Mucosa of gallbladder (tissue), 1 donor: ENCODE results near the gene EYA3. TPM values are rescaled to one million over a fixed set of nuclear protein-coding genes. Genes with fewer than 3 reads are reported as not detected.

ENCODE experiments used
- DNase-seq: peaks from one replicate; pipeline ENCODE4 v3.0.0-alpha.2; 2020; ENCODE audit warnings: low spot score
- total RNA-seq: library from RNA; stranded (reverse); gene quantifications from one replicate; pipeline ENCODE4 v1.2.1, GENCODE V29; 2021
- donor health status: DM: no; HTN: no; CAD: no.

EYA3 gene
- total RNA-seq, 1 donor from 2014 or later: 19.0 TPM

- no peak for DNase-seq
Measured at GRCh38 chr1:28113242-28113572, 24.8 kb upstream of the EYA3 start.

- DNase-seq: no peak
Measured at GRCh38 chr1:28112388-28113241, 24.2 kb upstream of the EYA3 start.

DNA sequence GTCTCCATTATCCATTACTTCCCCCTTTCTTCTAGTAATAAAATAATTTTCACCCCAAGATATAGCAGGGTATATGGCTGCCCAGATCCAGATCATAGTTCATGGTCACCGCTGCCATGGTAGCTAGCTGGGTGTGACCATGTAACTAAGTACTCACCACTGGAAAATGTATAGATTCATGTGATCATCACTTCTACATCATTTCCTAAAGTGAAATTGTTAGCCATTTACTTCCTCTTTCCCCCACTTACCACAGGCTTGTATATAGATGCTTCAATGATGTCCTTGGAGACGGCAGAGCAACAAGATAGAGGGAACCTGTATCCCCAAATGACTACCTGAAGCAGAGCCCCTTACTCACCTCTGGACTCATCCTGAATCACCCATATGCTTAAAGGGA is 22.7 kb upstream of the EYA3 start:
- no peak for DNase-seq

GRCh38 chr1:28110555-28110954 is 22.1 kb upstream of the EYA3 start:
- no peak for DNase-seq

DNA sequence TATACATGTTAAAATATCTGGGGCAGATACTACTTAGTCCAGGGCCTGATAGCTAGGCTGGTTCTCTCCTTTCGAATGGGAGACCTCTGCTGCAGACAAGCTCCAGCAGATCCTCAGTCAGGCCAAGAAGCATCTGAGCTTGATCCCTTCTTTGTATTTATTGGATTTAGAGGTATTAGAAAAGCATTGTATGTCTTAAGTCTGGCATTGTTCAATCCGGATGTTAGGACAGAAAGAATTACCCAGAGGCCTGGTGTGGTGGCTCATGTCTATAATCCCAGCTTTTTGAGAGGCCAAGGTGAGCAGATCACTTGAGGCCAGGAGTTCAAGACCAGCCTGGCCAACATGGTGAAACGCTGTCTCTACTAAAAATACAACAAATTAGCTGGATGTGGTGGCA is 21.2 kb upstream of the EYA3 start:
- no peak for DNase-seq

GRCh38 chr1:28108001-28108400 is 19.6 kb upstream of the EYA3 start:
- DNase-seq: no peak

GRCh38 chr1:28104866-28105467 is 16.6 kb upstream of the EYA3 start:
- peak; percentile 79 for DNase-seq

DNA sequence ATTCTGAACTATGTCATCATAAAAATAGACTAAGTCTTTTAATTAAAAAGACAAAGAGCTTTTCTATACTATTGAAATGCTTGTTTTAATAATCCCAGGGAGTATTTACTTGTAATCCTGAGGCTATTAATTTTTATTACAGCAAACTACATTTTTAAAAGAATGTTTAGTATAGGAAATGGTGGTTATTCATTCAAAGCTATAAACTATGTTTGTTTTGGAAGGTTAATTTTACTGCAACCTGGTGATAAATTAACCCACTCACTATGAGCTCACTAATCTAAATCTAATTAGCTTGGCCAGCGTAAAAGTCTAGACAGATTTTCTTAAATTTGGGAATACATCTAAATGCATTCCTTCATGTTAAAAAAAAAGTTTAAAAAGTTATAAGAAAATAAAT is 13.8 kb upstream of the EYA3 start:
- no peak for DNase-seq

DNA sequence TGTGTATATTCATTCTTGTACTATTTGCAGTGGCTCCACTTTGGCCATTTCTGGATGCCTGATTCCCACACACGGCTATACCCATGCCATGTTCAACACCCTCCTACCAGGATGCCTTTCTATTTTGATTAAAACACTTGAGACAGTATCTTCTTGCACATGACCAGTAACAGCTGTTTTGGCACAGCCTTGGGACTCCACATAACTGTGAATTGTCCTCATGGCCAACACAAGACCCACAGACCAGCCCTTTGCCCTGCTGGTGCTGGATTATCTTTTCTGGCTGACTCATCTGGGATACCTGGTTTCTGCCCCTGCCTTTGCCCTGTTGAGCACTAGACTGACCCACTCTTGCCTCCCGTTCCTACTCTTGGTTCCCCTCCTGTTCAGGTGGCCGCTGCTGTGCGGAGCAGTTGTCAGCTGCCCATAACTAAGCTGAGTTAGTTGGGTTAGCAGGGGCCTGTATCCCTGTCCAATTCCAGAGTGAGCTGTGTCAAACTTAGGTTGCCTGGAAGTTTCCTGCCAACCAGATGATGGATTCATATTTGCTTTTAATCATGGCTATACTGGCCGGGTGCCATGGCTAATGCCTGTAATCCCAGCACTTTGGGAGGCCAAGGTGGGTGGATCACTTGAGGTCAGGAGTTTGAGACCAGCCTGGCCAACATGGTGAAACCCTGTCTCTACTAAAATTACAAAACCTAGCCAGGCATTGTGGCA is 10.8 kb upstream of the EYA3 start:
- DNase-seq: no peak

- no peak for DNase-seq
Measured at GRCh38 chr1:28097100-28097472, 8.7 kb upstream of the EYA3 start.

DNA sequence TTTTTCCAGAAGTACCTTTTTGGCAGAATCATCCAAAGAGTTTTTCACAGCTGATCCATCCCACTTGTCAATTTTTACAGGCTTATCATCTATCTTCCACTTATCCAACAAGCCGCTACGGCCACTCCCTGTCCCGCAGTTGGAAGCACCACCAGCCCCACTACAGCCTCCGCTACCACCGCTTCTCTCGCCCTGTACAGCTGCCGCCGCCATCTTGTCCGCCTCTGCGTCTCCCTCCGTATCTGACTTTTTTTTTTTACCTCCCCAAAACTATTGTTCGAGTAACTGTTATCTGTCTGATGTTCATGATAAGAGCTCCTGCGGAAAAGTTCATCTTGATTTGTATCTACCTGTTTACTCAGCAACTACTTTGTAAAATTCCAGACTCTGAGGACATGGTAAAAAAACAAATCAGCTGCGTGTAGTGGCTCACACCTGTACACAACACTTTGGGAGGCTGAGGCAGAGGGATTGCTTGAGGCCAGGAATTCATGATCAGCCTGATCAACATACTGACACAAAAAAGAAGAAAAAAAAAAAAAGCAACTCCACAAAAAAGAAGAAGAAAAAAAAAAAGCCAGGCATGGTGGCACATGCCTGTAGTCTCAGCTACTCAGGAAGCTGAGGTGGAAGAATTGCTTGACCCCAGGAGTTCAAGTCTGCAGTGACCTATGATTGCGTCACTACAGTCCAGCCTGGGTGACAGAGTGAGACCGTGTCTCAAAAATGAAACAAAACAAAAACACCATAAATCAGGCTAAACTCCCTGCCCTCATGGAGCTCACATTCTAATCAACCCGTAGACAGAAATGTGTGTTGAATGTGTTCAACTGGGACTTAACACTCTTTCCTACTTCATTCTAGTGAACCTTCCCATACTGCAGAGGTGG is 8.0 kb upstream of the EYA3 start:
- no peak for DNase-seq

- peak; percentile 84 for DNase-seq
Measured at GRCh38 chr1:28091043-28091781, 2.8 kb upstream of the EYA3 start.

DNA sequence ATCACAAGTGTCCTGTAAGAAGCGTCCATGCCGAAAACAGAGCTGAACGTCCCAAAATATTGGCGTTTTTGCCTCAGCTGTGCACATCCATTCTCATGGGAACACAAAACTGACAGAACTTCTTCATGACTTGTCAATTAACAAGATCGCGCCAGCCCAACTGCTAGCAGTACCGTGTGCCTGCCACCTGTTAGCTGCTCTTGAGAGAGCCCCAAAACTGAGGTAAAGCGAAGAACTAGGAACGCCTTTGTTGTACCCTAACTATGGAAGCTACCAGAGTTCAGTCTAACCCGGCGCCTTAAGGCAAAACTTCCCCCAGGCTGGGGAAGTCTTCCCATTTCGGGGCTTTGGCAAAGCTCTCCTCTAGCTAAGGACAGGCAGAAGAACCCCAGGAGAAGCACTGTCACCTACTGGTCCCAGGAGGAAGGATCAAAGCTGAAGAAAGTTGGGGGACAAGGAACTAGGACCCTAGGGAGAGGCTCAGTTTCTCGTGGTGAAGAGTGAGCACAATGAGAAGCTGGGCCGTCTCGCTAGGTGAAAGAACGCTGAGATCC is 719 bp downstream of the EYA3 start:
- no peak for DNase-seq

- DNase-seq: no peak
Measured at GRCh38 chr1:28086651-28087050, 1.8 kb downstream of the EYA3 start.

DNA sequence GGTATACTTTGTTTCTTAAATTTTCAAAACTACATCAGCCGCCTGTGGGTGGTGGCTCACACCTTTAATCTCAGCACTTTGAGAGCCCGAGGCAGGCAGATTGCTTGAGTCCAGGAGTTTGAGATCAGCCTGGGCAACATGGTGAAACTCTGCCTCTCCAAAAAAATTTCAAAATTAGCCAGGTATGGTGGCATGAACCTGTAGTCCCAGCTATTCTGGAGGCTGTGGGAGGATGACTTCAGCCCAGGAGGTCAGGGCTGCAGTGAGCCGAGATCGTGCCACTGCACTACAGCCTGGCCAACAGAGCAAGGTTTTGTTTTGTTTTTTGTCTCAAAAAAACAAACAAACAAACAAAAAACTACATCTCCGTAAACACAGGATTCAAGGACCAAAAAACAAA is 3.3 kb downstream of the EYA3 start:
- no peak for DNase-seq

- no peak for DNase-seq
Measured at GRCh38 chr1:28083876-28084275, 4.5 kb downstream of the EYA3 start.

GRCh38 chr1:28078680-28079626 is 9.5 kb downstream of the EYA3 start:
- no peak for DNase-seq

GRCh38 chr1:28078262-28078661 is 10.1 kb downstream of the EYA3 start:
- no peak for DNase-seq

DNA sequence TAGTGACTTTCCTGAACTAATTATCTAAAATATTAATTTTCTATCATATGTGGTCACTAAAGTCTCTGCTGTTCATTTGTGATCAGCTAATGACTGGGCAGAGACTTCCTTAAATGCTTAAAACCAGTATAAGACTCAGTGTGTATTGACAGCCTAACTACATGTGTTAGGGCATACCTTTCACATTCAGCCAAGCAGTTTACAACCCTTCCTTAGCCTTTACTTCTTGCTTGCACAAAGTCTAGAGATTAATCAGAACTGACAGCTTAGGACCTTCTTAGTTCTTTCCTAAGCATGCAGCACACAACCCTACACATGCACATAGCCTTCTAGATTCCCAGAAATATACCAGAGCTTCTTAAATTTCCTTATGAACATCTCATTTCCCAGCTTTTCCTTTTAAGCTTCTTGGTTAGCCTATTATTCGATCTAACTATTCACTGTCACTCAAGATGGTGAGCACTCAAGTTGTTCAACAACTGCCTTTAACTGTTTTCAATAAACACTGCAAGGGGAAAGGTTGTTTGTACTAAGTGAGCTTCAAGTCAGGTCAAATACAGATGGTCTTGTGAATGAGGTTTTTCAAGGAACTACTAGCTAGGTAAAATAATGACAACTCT is 13.4 kb downstream of the EYA3 start:
- DNase-seq: no peak
